ENCODE results near the gene EFHD1.

GRCh38 chr2:232659359-232659758, 26.0 kb downstream of the EFHD1 start:
- TF ChIP-seq CTCF (IDR thresholded peaks at IDR 0.05; ENCODE audit: low read depth, low read length, poor library complexity, severe bottlenecking) (no peak), EZH2phosphoT487 (IDR thresholded peaks at IDR 0.05; ENCODE audit: borderline replicate concordance, low read length) (no peak)

Data from DOHH2 (cell line).